ENCODE results near the gene RFLNA. TPM values are rescaled to one million over a fixed set of nuclear protein-coding genes. Genes with fewer than 3 reads are reported as not detected.

RFLNA gene
- total and polyA plus RNA-seq, 2 of the 4 experiments (the other 2 are of a cell fraction) = not detected

DNA sequence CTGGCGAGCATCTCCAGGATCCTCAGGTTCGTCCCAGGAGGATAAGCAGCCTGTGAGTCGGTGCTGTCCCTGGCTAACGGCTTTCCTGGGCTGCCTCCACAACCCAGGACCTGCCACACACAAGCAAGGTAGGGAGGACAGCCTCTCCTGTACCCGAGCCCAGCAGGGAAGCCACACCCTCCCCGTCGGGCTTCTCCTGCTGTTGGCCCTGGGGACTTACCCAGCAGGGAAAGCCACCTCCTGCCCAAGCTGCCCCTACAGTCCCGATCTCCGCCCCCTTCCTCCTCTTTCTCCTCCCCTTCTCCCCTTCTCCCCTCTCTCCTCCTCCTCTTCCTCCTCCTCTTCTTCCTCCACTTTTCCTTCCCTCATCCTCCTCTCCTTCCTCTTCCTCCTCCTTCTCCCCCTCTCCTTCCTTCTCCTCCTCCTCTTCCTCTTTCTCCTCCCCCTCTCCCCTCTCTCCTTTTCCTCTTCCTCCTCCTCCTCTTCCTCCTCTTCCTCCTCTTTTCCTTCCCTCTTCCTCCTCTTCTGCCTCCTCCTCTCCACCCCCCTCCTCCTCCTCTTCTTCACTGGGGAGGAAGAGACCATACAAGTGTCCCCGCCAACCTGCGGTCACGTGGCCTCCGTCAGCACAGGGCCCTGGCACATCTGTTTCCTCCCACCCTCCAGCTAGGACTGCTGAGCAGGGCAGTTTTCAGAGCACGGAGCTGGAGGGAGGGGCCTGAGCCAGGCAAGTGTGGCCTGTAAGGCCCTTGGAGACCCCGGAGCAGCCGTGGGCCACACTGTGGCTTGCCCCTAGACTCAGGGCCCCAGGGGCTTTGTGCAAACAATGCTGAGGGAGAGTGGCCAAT, 17.3 kb upstream of the RFLNA start:
- Histone ChIP-seq H3K9me3 (ENCODE audit: control insufficient read depth, insufficient read depth, low read length) (peaks cover 4% of the 10 kb centered on the region; the same call in 1 of the 2 replicates), H2BK20ac (ENCODE audit: low read depth, low read length) (no peak overlapping the region), H2AFZ (replicated peaks; ENCODE audit: low read length, poor library complexity) (no peak overlapping the region), H3K36me3 (ENCODE audit: control insufficient read depth, insufficient read depth, low read length) (no peaks in the 10 kb centered on the region), H3K23ac (ENCODE audit: low read depth, low read length) (no peak overlapping the region), H3K4me2 (ENCODE audit: low read depth, low read length) (no peak overlapping the region), H2AK9ac (replicated peaks; ENCODE audit: low read depth, low read length, poor library complexity) (no peak overlapping the region), H3K4me3 (ENCODE audit: insufficient read depth, low read depth, low read length) (no peak overlapping the region), H3K14ac (replicated peaks; ENCODE audit: low read depth, low read length) (no peak overlapping the region), H3K4me1 (ENCODE audit: control insufficient read depth, insufficient read depth, low read length) (no peaks in the 10 kb centered on the region), H3K27ac (ENCODE audit: insufficient read depth, low read length) (no peak overlapping the region), H2BK5ac (ENCODE audit: low read depth, low read length, poor library complexity, severe bottlenecking) (no peak overlapping the region), H3K18ac (ENCODE audit: low read depth, low read length) (no peak overlapping the region), H4K5ac (ENCODE audit: low read depth, low read length) (no peak overlapping the region), H3K27me3 (ENCODE audit: control insufficient read depth, insufficient read depth, low read length) (peaks cover 56% of the 10 kb centered on the region), H4K8ac (ENCODE audit: low read depth in 2 of 2, low read length in 2 of 2) (no peak overlapping the region), H4K91ac (ENCODE audit: insufficient read depth, low read depth, low read length) (no peak overlapping the region), H2AK5ac (ENCODE audit: low read depth, low read length) (no peak overlapping the region), H2BK15ac (ENCODE audit: low read depth, low read length) (no peak overlapping the region), H3K9ac (ENCODE audit: low read depth, low read length) (no peak overlapping the region), H3K4ac (ENCODE audit: low read depth, low read length) (no peak overlapping the region), H3K56ac (ENCODE audit: extremely low read depth, insufficient read depth, low read length) (no peak overlapping the region), H2BK120ac (ENCODE audit: low read depth, low read length) (no peak overlapping the region), H4K20me1 (ENCODE audit: insufficient read depth, low read length) (no peaks in the 10 kb centered on the region), H3K9me1 (ENCODE audit: insufficient read depth, low read length) (no peaks in the 10 kb centered on the region), H3K79me1 (ENCODE audit: low read depth in 1 of 2, low read length in 2 of 2) (no peaks in the 10 kb centered on the region)
- POLR2A ChIA-PET (ENCODE audit: unreplicated experiment) = no interaction called here
- no TSS peak for BruUV-seq (replicated peaks)
- CTCF ChIA-PET = interaction anchor here (0.8 kb wide), 1 partner anchor 11 kb away, joined by 3 read pairs; no protein-coding TSS in a partner anchor
- dilution Hi-C loops (cut with HindIII; ENCODE audit: low sequenced_read_pairs, unreplicated experiment) (no loop called here), in situ Hi-C loops (cut with MboI; ENCODE audit: low sequenced_read_pairs) (no loop called here), intact Hi-C loops (cut with micrococcal nuclease) (no loop called here)
- ATAC-seq (ENCODE audit: low read depth) = no peak
- DNase-seq = no peak
- WGBS, 2 experiments (ENCODE audit: extremely low coverage in 2 of 2, insufficient read length in 1 of 2) = 67% methylated on average over 3 of the region's 16 CpGs; no CpG with 5 or more reads in 1 of the 2 experiments
- TF ChIP-seq MAZ (IDR thresholded peaks at IDR 0.05; ENCODE audit: borderline replicate concordance, low read depth, low read length) (no peak), NFE2L2 (IDR thresholded peaks at IDR 0.05; ENCODE audit: low read depth, low read length) (no peak), RCOR1 (IDR thresholded peaks at IDR 0.05; ENCODE audit: insufficient replicate concordance, low read length) (no peak)

All from IMR-90 (cell line).